ENCODE measurements around the gene OR4B1.
"Not testable (repeated sequence)": the region's sequence is repeated elsewhere in the genome, so short reads cannot be mapped to it uniquely, and the experiment has no call there.

OR4B1 gene

GRCh38 chr11:48210052-48210451 lies 6.6 kb upstream of the OR4B1 start:
- Mint-ChIP-seq H3K27ac (no peak overlapping the region), H3K9me3 (no peaks in the 10 kb centered on the region), H3K4me1 (no peaks in the 10 kb centered on the region), H3K36me3 (no peaks in the 10 kb centered on the region), H3K27me3 (no peaks in the 10 kb centered on the region), H3K4me3 (no peak overlapping the region)

- no peak overlapping the region for H3K27ac Mint-ChIP-seq
- no peaks in the 10 kb centered on the region for H3K4me1 Mint-ChIP-seq
- no peaks in the 10 kb centered on the region for H3K9me3 Mint-ChIP-seq
- no peak overlapping the region for H3K4me3 Mint-ChIP-seq
- no peaks in the 10 kb centered on the region for H3K36me3 Mint-ChIP-seq
- peaks cover 4% of the 10 kb centered on the region for H3K27me3 Mint-ChIP-seq
Observed at GRCh38 chr11:48228761-48229160, 12.2 kb downstream of the OR4B1 start.

- H3K27ac Mint-ChIP-seq, result not testable (repeated sequence)
Observed at GRCh38 chr11:48230057-48230456, 13.4 kb downstream of the OR4B1 start.

GRCh38 chr11:48237727-48238126 lies 21.1 kb downstream of the OR4B1 start:
- Mint-ChIP-seq H3K4me3 (no peak overlapping the region), H3K36me3 (peaks cover 3% of the 10 kb centered on the region), H3K9me3 (no peaks in the 10 kb centered on the region), H3K4me1 (no peaks in the 10 kb centered on the region), H3K27me3 (peaks cover 14% of the 10 kb centered on the region), H3K27ac (no peak overlapping the region)

More at GRCh38 chr11:48230057-48230456, 13.4 kb downstream of the OR4B1 start:
- not testable (repeated sequence) for H3K4me1 Mint-ChIP-seq, H3K27me3 Mint-ChIP-seq, H3K4me3 Mint-ChIP-seq, H3K36me3 Mint-ChIP-seq, H3K9me3 Mint-ChIP-seq

- no peaks in the 10 kb centered on the region for H3K4me1 Mint-ChIP-seq
- no peak overlapping the region for H3K27ac Mint-ChIP-seq
- peaks cover 14% of the 10 kb centered on the region for H3K27me3 Mint-ChIP-seq
Observed at GRCh38 chr11:48242501-48242900, 25.9 kb downstream of the OR4B1 start.

GRCh38 chr11:48244804-48245203 lies 28.2 kb downstream of the OR4B1 start, which contains the start of gene OR4X2:
Gene OR4X2 (plus strand): TSS chr11:48245104. CDS start chr11:48245104, 0 bp downstream.
- H3K9me3 Mint-ChIP-seq, result no peaks in the 10 kb centered on the region
- H3K4me3 Mint-ChIP-seq, result no peak within 1 kb of the TSS
- H3K27ac Mint-ChIP-seq, result no peak within 1 kb of the TSS
- peaks cover 15% of the 10 kb centered on the region for H3K27me3 Mint-ChIP-seq
- H3K36me3 Mint-ChIP-seq, result peaks cover 3% of the 10 kb centered on the region
- H3K4me1 Mint-ChIP-seq, result no peaks in the 10 kb centered on the region

More at GRCh38 chr11:48242501-48242900, 25.9 kb downstream of the OR4B1 start:
- H3K9me3 Mint-ChIP-seq, result no peaks in the 10 kb centered on the region
- H3K36me3 Mint-ChIP-seq, result peaks cover 3% of the 10 kb centered on the region
- no peak overlapping the region for H3K4me3 Mint-ChIP-seq

GRCh38 chr11:48248902-48249301 lies 32.3 kb downstream of the OR4B1 start:
- Mint-ChIP-seq H3K9me3 (peaks cover 5% of the 10 kb centered on the region), H3K27ac (no peak overlapping the region), H3K36me3 (no peaks in the 10 kb centered on the region), H3K4me1 (no peaks in the 10 kb centered on the region), H3K27me3 (peaks cover 6% of the 10 kb centered on the region), H3K4me3 (no peak overlapping the region)

GRCh38 chr11:48261600-48261999 lies 45.0 kb downstream of the OR4B1 start:
- Mint-ChIP-seq H3K27me3 (peaks cover 8% of the 10 kb centered on the region), H3K4me3 (no peak overlapping the region), H3K4me1 (no peaks in the 10 kb centered on the region), H3K9me3 (no peaks in the 10 kb centered on the region), H3K36me3 (no peaks in the 10 kb centered on the region), H3K27ac (no peak overlapping the region)

- Mint-ChIP-seq H3K4me3 (no peak within 1 kb of the TSS), H3K4me1 (no peaks in the 10 kb centered on the region), H3K9me3 (no peaks in the 10 kb centered on the region), H3K27me3 (peaks cover 2% of the 10 kb centered on the region), H3K36me3 (no peaks in the 10 kb centered on the region), H3K27ac (no peak within 1 kb of the TSS)
Observed at GRCh38 chr11:48263423-48263911, 46.9 kb downstream of the OR4B1 start, which contains the start of gene OR4X1. Gene OR4X1 (plus strand): TSS chr11:48263861. CDS start chr11:48263861, 0 bp downstream.

Measured in activated naive CD4-positive, alpha-beta T cell treated with anti-CD3 and anti-CD28 coated beads, Interleukin-2, amount 50 U/mL, for 24 hours (primary cell).